Measurements from ENCODE around the gene ACSM3. TPM values are rescaled to one million over a fixed set of nuclear protein-coding genes. Genes with fewer than 3 reads are reported as not detected.

ACSM3 gene
- total RNA-seq, 4 donors from 2014 or later = 0.20 to 0.49 TPM; not detected in 2

- Histone ChIP-seq H3K9me3 (no peaks in the 10 kb centered on the region), H3K27me3 (no peaks in the 10 kb centered on the region), H3K4me1 (no peaks in the 10 kb centered on the region), H3K4me3 (no peak overlapping the region), H3K36me3 (no peaks in the 10 kb centered on the region), H3K27ac (no peak overlapping the region)
- intact Hi-C loops (cut with DNase I; ENCODE audit: low total_unique reads) (no loop called here), in situ Hi-C loops (cut with MboI; ENCODE audit: low sequenced_read_pairs in 4 of 4) (no loop called here)
- TF ChIP-seq, protein P1, sequence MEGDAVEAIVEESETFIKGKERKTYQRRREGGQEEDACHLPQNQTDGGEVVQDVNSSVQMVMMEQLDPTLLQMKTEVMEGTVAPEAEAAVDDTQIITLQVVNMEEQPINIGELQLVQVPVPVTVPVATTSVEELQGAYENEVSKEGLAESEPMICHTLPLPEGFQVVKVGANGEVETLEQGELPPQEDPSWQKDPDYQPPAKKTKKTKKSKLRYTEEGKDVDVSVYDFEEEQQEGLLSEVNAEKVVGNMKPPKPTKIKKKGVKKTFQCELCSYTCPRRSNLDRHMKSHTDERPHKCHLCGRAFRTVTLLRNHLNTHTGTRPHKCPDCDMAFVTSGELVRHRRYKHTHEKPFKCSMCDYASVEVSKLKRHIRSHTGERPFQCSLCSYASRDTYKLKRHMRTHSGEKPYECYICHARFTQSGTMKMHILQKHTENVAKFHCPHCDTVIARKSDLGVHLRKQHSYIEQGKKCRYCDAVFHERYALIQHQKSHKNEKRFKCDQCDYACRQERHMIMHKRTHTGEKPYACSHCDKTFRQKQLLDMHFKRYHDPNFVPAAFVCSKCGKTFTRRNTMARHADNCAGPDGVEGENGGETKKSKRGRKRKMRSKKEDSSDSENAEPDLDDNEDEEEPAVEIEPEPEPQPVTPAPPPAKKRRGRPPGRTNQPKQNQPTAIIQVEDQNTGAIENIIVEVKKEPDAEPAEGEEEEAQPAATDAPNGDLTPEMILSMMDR (IDR thresholded peaks at IDR 0.05 in 4 of 5, conservative IDR thresholded peaks at IDR 0.05 in 1 of 5) = no peak
- no peak for TF ChIP-seq POLR2A (IDR thresholded peaks at IDR 0.05)
- no peak for ATAC-seq
- DNase-seq = no peak
Observed at GRCh38 chr16:20767577-20767976, 3.8 kb downstream of the ACSM3 start.

- intact Hi-C loops (cut with DNase I; ENCODE audit: low total_unique reads) (no loop called here), in situ Hi-C loops (cut with MboI; ENCODE audit: low sequenced_read_pairs in 4 of 4) (no loop called here)
- DNase-seq (no peak), ATAC-seq (no peak)
- Histone ChIP-seq H3K27me3 (no peaks in the 10 kb centered on the region), H3K4me1 (no peaks in the 10 kb centered on the region), H3K27ac (no peak overlapping the region), H3K9me3 (no peaks in the 10 kb centered on the region), H3K4me3 (no peak overlapping the region), H3K36me3 (no peaks in the 10 kb centered on the region)
- TF ChIP-seq, protein P1 (IDR thresholded peaks at IDR 0.05 in 4 of 5, conservative IDR thresholded peaks at IDR 0.05 in 1 of 5) = no peak
- no peak for TF ChIP-seq POLR2A (IDR thresholded peaks at IDR 0.05)
Observed at GRCh38 chr16:20768121-20768520, 4.3 kb downstream of the ACSM3 start.

DNA sequence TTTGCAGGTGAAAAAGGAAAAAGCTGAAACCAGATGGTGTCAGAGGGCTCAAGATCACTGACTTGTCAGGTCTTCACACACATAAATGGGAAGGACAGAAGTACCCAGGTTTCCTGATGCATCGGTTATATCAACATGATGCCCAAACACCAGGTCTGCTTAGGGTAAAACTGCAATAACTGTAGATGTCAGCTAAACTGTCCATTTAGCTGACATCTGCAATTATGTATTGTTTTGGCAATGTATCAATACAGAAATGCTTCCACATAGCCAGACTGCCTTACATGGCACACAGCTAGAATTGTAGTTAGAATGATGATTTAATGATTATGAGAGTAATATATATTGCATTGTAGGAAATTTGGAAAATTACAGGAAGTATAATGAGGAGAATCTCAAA is 5.0 kb downstream of the ACSM3 start:
- in situ Hi-C loops (cut with MboI; ENCODE audit: low sequenced_read_pairs in 4 of 4) = no loop called here
- Histone ChIP-seq H3K27me3 (no peaks in the 10 kb centered on the region), H3K27ac (no peak overlapping the region), H3K4me1 (no peaks in the 10 kb centered on the region), H3K4me3 (no peak overlapping the region), H3K36me3 (no peaks in the 10 kb centered on the region), H3K9me3 (no peaks in the 10 kb centered on the region)
- intact Hi-C loops (cut with DNase I; ENCODE audit: low total_unique reads) = no loop called here
- no peak for ATAC-seq
- TF ChIP-seq POLR2A (IDR thresholded peaks at IDR 0.05) = no peak
- TF ChIP-seq, protein P1 (IDR thresholded peaks at IDR 0.05 in 4 of 5, conservative IDR thresholded peaks at IDR 0.05 in 1 of 5) = no peak
- DNase-seq = no peak

DNA sequence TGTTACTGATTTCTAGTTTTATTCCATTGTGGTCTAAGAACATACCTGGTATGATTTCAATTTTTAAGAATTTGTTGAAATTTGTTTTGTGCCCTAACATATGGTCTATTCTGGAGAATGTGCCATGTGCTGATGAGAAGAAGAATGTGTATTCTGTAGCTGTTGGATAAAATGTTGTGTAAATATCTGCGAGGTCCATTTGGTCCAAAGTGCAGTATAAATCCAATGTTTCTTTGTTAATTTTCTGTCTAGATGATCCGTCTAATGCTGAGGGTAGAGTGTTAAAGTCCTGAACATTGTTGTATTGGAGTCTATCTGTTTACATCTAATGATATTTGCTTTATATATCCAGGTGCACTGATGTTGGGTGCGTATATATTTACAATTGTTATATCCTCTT is 9.9 kb downstream of the ACSM3 start:
- in situ Hi-C loops (cut with MboI; ENCODE audit: low sequenced_read_pairs in 4 of 4) = no loop called here
- H3K9me3 ChIP-seq = no peaks in the 10 kb centered on the region
- no peaks in the 10 kb centered on the region for H3K27me3 ChIP-seq
- peaks cover 0 to 5% of the 10 kb centered on the region in 2 donors for H3K36me3 ChIP-seq
- no peak for TF ChIP-seq POLR2A (IDR thresholded peaks at IDR 0.05)
- TF ChIP-seq, protein P1 (IDR thresholded peaks at IDR 0.05 in 4 of 5, conservative IDR thresholded peaks at IDR 0.05 in 1 of 5) = no peak
- DNase-seq (no peak), ATAC-seq (no peak)
- no peak overlapping the region for H3K4me3 ChIP-seq
- H3K27ac ChIP-seq = no peak overlapping the region
- no peaks in the 10 kb centered on the region for H3K4me1 ChIP-seq
- intact Hi-C loops (cut with DNase I; ENCODE audit: low total_unique reads) = no loop called here

DNA sequence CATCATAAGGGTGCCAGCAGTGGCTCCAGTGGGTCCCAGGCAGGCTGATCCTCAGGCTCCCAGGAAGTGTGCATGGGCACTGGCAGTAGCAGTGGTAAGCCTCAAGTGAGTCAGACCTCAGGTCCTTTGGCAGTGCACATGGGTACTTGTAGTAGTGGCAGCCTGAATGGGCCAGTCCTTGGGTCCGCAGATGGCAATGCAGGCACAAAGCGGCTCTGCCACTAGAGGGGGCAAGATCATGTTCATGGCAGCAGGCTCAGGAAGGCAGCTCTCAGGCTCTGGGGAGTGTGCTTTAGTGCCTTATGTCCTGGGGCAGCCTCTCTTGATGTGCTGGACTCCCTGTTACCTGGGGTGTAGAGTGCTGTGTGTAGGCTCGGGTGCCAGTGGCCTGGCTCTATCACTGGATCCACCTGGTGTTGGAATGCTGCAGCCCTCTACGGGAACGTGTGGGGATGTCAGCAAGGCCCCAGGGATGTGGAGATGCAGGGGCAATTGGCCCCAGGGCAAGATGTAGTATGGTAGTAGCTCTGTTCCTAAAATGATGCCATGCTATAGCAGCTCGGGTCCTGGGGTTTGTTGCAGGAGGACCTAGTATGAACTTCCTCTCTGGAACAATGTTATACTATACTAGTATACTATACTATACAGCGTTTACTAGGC is 11.0 kb downstream of the ACSM3 start:
- no peaks in the 10 kb centered on the region for H3K4me1 ChIP-seq
- H3K4me3 ChIP-seq = no peak overlapping the region
- no peak overlapping the region for H3K27ac ChIP-seq
- H3K36me3 ChIP-seq = peaks cover 0 to 5% of the 10 kb centered on the region in 2 donors
- no peaks in the 10 kb centered on the region for H3K27me3 ChIP-seq
- H3K9me3 ChIP-seq = no peaks in the 10 kb centered on the region
- ATAC-seq (no peak), DNase-seq (no peak)
- intact Hi-C loops (cut with DNase I; ENCODE audit: low total_unique reads) = no loop called here
- in situ Hi-C loops (cut with MboI; ENCODE audit: low sequenced_read_pairs in 4 of 4) = no loop called here
- no peak for TF ChIP-seq POLR2A (IDR thresholded peaks at IDR 0.05)
- TF ChIP-seq, protein P1 (IDR thresholded peaks at IDR 0.05 in 4 of 5, conservative IDR thresholded peaks at IDR 0.05 in 1 of 5) = peak in 1 of 5 experiments; percentile 18
